Lower leg skin (tissue), 4 donors: ENCODE measurements around the gene SLC2A5. TPM values are rescaled to one million over a fixed set of nuclear protein-coding genes. Genes with fewer than 3 reads are reported as not detected.
"Not testable (repeated sequence)": the region's sequence is repeated elsewhere in the genome, so short reads cannot be mapped to it uniquely, and the experiment has no call there.

Experiments
- DNase-seq, 2 donors: peaks; one replicate each; pipeline ENCODE4 v3.0.0-alpha.2; 2019; ENCODE audit warnings: low spot score in 2 of 2
- H3K4me3 ChIP-seq: fragments of 200-600 bp; sonication (generic); 2 replicates; pipeline ENCODE4 v1.5.1; 2017; ENCODE audit warnings: mild to moderate bottlenecking, low read depth; ENCODE audit not compliant: poor library complexity, severe bottlenecking
- POLR2A ChIP-seq, 2 donors: fragments of 450-650 bp; IDR thresholded peaks; one replicate each; pipeline ENCODE4 v1.6.1; 2016 to 2017; ENCODE audit warnings: antibody characterized with exemption in 2 of 2, mild to moderate bottlenecking in 1 of 2, moderate library complexity in 1 of 2
- WGBS, 2 donors: methylation state at CpG; one replicate each; pipeline ENCODE4 v1.1.5; 2018; 5-methylcytosine and 5-hydroxymethylcytosine counted together
- intact Hi-C: fragments of 100-400 bp; cut with DNase I; formaldehyde crosslinking; loops from one replicate; pipeline ENCODE4 v1.15.0; 2023; ENCODE audit warnings: low total_unique reads
- total RNA-seq, 4 donors: library from RNA; depleted of rRNA; stranded (reverse); fragments of >200 nt; gene quantifications; one replicate each; pipeline ENCODE4 v1.1.0, GENCODE V29; 2016
- TF ChIP-seq, protein P1 (sequence below), 3 donors: fragments of 450-650 bp; IDR thresholded peaks; one replicate each; pipeline ENCODE4 v1.5.1; 2016; ENCODE audit warnings: antibody characterized with exemption in 3 of 3, mild to moderate bottlenecking in 3 of 3, moderate library complexity in 2 of 3

Gene SLC2A5
- total RNA-seq, 4 donors from 2014 or later = 0.21 to 3.4 (median 1.9) TPM

DNA sequence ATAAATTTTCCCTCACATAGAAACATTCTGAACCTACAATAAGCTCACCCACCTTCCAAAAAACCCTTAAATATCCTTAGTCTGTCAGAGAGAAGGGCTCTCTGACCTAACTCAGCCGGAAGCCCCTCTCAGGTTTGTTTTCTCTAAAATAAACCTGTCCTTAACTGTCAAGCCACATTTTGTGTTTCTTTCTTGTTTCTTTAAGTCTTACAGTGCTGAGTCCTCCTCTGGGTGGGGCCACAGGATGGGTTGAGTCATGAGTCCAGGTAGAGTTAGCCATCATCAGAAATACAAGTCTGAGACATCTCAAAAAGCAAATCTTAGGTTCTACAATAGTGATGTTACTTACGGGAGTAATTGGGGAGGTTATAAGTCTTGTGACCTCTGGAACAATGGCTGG is 26.4 kb upstream of the SLC2A5 start:
- DNase-seq = no peak
- no peak for TF ChIP-seq POLR2A (IDR thresholded peaks at IDR 0.05)
- TF ChIP-seq, protein P1, sequence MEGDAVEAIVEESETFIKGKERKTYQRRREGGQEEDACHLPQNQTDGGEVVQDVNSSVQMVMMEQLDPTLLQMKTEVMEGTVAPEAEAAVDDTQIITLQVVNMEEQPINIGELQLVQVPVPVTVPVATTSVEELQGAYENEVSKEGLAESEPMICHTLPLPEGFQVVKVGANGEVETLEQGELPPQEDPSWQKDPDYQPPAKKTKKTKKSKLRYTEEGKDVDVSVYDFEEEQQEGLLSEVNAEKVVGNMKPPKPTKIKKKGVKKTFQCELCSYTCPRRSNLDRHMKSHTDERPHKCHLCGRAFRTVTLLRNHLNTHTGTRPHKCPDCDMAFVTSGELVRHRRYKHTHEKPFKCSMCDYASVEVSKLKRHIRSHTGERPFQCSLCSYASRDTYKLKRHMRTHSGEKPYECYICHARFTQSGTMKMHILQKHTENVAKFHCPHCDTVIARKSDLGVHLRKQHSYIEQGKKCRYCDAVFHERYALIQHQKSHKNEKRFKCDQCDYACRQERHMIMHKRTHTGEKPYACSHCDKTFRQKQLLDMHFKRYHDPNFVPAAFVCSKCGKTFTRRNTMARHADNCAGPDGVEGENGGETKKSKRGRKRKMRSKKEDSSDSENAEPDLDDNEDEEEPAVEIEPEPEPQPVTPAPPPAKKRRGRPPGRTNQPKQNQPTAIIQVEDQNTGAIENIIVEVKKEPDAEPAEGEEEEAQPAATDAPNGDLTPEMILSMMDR (IDR thresholded peaks at IDR 0.05) = no peak
- 95 to 96% methylated on average over 2 of the region's 2 CpGs for WGBS, 2 donors
- intact Hi-C loops = no loop called here
- H3K4me3 ChIP-seq = no peak overlapping the region

DNA sequence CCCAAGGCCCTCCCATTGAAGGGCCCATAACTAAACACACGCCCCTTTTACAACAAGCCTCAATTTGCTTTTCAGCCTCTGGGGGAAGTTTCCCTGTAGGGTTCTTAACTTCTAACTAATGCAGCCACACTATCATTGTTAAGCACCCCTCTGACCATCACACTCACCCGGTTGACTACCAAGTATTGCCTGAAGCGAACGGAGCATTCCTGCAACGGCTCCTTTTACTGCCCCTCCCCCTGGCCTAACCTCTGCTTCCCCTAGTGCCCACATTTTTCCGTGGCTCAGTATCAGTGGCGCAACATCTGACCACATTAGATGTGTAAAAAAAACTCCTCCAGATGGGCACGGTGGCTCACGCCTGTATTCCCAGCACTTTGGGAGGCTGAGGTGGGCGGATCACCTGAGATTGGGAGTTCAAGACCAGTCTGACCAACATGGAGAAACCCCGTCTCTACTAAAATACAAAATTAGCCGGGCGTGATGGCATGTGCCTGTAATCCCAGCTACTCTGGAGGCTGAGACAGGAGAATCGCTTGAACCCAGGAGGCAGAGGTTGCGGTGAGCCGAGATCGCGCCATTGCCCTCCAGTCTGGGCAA is 24.7 kb upstream of the SLC2A5 start:
- H3K4me3 ChIP-seq, DNase-seq, intact Hi-C loops: not testable (repeated sequence)
- WGBS, 2 donors = 67 to 68% methylated on average over 18 of the region's 18 CpGs

- no peak overlapping the region for H3K4me3 ChIP-seq
- DNase-seq = no peak
- no peak for TF ChIP-seq POLR2A (IDR thresholded peaks at IDR 0.05)
- TF ChIP-seq, protein P1 (IDR thresholded peaks at IDR 0.05) = no peak
- intact Hi-C loops = no loop called here
- WGBS, 2 donors = 36 to 40% methylated on average over 6 of the region's 6 CpGs
These were observed 24.1 kb upstream of the SLC2A5 start for GRCh38 chr1:9093581-9093980.

DNA sequence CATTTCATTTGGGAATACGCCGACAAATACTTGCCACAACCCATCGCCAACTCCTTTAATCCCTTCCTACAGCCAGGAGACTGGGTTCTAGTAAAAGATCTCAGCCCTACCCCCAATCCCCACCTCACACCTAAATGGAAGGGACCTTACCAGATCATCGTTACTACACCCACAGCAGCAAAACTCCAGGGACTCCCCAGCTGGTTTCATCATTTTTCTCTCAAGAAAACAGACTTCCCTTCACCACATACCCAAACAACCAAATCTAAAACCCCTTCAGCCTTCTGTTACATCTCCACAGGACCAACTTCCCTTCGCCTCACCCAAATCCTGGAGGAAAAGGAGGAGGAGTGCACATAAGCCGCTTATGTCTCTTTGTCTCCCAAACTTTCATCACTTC is 23.7 kb upstream of the SLC2A5 start:
- intact Hi-C loops = no loop called here
- no peak for DNase-seq
- TF ChIP-seq, protein P1 (IDR thresholded peaks at IDR 0.05) = no peak
- TF ChIP-seq POLR2A (IDR thresholded peaks at IDR 0.05) = no peak
- no peak overlapping the region for H3K4me3 ChIP-seq
- WGBS, 2 donors = 77 to 80% methylated on average over 6 of the region's 6 CpGs

- DNase-seq = no peak
- intact Hi-C loops = no loop called here
- TF ChIP-seq, protein P1 (IDR thresholded peaks at IDR 0.05) = no peak
- TF ChIP-seq POLR2A (IDR thresholded peaks at IDR 0.05) = no peak
- H3K4me3 ChIP-seq = no peak overlapping the region
- 44 to 56% methylated on average over 4 of the region's 4 CpGs for WGBS, 2 donors
These were observed 19.4 kb upstream of the SLC2A5 start for GRCh38 chr1:9088807-9089206.

GRCh38 chr1:9087411-9088125 is 18.1 kb upstream of the SLC2A5 start:
- 81 to 85% methylated on average over 12 of the region's 12 CpGs for WGBS, 2 donors
- intact Hi-C loops = no loop called here
- TF ChIP-seq, protein P1 (IDR thresholded peaks at IDR 0.05) = no peak
- TF ChIP-seq POLR2A (IDR thresholded peaks at IDR 0.05) = no peak
- no peak for DNase-seq
- no peak overlapping the region for H3K4me3 ChIP-seq
